Measurements from ENCODE around the gene DCUN1D4. TPM values are rescaled to one million over a fixed set of nuclear protein-coding genes. Genes with fewer than 3 reads are reported as not detected.

The DCUN1D4 gene
- 42.8 TPM in 2 replicates for total RNA-seq (2022)
- percentile 83 among the genes with signal in this experiment for Bru-seq, nascent RNA
- percentile 89 among the genes with signal in this experiment for BruChase-seq, experiment 1, labeled RNA remaining after a 2-hour chase
- BruChase-seq, experiment 2, labeled RNA remaining after a 6-hour chase, result percentile 82 among the genes with signal in this experiment
- long read RNA-seq, full-length matches to known transcripts, result 44 of 62 reads
- long read RNA-seq, partial matches to known transcripts, result 5 of 62 reads
- long read RNA-seq, other reads (novel, unspliced or antisense), result 13 of 62 reads

- POLR2A ChIA-PET, result interaction anchor here (0.8 to 1.3 kb wide), 4 partner anchors 10 to 869 kb away, joined by 3 to 6 read pairs (median 4); partner anchors contain the start of gene SGCB
- H3K27me3 Mint-ChIP-seq (ENCODE audit: insufficient read depth, unreplicated experiment), result no peaks in the 10 kb centered on the region
- BruUV-seq (replicated peaks), result no TSS peak
- H3K36me3 Mint-ChIP-seq (ENCODE audit: insufficient read depth, unreplicated experiment), result peaks cover 26% of the 10 kb centered on the region
- Histone ChIP-seq H3K4me1 (peaks cover 3% of the 10 kb centered on the region; the same call in 1 of the 2 replicates), H3K9me3 (no peaks in the 10 kb centered on the region), H3K4me3 (ENCODE audit: low read depth, low read length) (peak within 1 kb of the TSS; percentile 80), H3K36me3 (ENCODE audit: control insufficient read depth, insufficient read depth, low read length) (no peaks in the 10 kb centered on the region), H3K27me3 (replicated peaks; ENCODE audit: control insufficient read depth, insufficient read depth, low read length) (no peaks in the 10 kb centered on the region)
- H3K9me3 Mint-ChIP-seq (ENCODE audit: unreplicated experiment), result no peaks in the 10 kb centered on the region
- DNase-seq, result peak; percentile 100
- H3K4me1 Mint-ChIP-seq (ENCODE audit: low read depth, unreplicated experiment), result peaks cover 4% of the 10 kb centered on the region
- CTCF ChIA-PET, result interaction anchor here (0.6 to 1.2 kb wide), 8 partner anchors 11 to 1528 kb away, joined by 3 to 9 read pairs (median 3); no protein-coding TSS in a partner anchor
- peak within 1 kb of the TSS; percentile 98 for H3K4me3 Mint-ChIP-seq (ENCODE audit: unreplicated experiment)
- peak within 1 kb of the TSS; percentile 95 for H3K27ac Mint-ChIP-seq (ENCODE audit: unreplicated experiment)
- TF ChIP-seq, protein P1, sequence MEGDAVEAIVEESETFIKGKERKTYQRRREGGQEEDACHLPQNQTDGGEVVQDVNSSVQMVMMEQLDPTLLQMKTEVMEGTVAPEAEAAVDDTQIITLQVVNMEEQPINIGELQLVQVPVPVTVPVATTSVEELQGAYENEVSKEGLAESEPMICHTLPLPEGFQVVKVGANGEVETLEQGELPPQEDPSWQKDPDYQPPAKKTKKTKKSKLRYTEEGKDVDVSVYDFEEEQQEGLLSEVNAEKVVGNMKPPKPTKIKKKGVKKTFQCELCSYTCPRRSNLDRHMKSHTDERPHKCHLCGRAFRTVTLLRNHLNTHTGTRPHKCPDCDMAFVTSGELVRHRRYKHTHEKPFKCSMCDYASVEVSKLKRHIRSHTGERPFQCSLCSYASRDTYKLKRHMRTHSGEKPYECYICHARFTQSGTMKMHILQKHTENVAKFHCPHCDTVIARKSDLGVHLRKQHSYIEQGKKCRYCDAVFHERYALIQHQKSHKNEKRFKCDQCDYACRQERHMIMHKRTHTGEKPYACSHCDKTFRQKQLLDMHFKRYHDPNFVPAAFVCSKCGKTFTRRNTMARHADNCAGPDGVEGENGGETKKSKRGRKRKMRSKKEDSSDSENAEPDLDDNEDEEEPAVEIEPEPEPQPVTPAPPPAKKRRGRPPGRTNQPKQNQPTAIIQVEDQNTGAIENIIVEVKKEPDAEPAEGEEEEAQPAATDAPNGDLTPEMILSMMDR (IDR thresholded peaks at IDR 0.05; ENCODE audit: insufficient read depth in 1 of 2, low read depth in 1 of 2, low read length in 1 of 2, severe bottlenecking in 1 of 2, unreplicated experiment in 1 of 2), result peak in 1 of 2 experiments; percentile 26
- intact Hi-C loops (cut with micrococcal nuclease; ENCODE audit: unreplicated experiment), result loop anchor here (1.0 to 5.0 kb wide), 2 partner anchors 67 to 195 kb away; partner anchors contain the start of gene SGCB
Measured at GRCh38 chr4:51842554-51843308, at the start of gene DCUN1D4. DCUN1D4 (plus strand) TSS chr4:51843153; CDS start chr4:51843243, 90 bp downstream.

DNA sequence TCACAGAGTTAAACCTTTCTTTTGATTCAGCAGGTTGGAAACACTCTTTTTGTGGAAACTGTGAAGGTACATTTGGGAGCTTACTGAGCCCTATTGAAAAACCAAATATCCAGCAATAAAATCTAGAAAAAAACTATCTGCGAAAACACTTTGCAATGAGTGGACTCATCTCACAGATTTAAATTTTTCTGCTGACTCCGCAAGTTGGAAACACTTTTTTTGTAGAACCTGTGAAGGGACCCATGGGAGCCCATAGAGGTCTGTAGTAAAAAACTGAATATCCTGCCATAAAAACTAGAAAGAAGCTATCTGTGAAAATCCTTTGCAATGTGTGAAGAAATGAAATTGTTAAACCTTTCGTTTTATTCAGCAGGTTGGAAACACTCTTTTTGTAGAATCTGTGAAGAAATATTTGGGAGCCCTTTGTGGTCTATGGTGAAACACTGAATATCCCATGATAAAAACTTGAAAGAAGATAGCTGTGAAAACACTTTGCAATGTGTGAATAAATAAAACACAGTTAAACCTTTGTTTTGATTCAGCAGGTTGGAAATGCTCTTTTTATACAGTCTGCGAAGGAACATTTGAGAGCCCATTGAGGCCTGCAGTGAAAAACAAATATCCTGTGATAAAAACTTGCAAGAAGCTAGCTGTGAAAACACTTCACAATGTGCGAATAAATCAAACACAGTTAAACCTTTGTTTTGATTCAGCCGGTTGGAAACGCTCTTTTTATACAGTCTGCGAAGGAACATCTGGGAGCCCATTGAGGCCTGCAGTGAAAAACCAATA lies 22.3 kb upstream of the DCUN1D4 start:
- Mint-ChIP-seq H3K36me3 (ENCODE audit: insufficient read depth, unreplicated experiment) (no peaks in the 10 kb centered on the region), H3K27ac (ENCODE audit: unreplicated experiment) (no peak overlapping the region), H3K4me3 (ENCODE audit: unreplicated experiment) (no peak overlapping the region), H3K4me1 (ENCODE audit: low read depth, unreplicated experiment) (no peaks in the 10 kb centered on the region), H3K9me3 (ENCODE audit: unreplicated experiment) (peaks cover 22% of the 10 kb centered on the region), H3K27me3 (ENCODE audit: insufficient read depth, unreplicated experiment) (peaks cover 7% of the 10 kb centered on the region)
- H3K4me3 ChIP-seq (ENCODE audit: low read depth, low read length), result no peak overlapping the region
- intact Hi-C loops (cut with micrococcal nuclease; ENCODE audit: unreplicated experiment), result no loop called here
- H3K36me3 ChIP-seq (ENCODE audit: control insufficient read depth, insufficient read depth, low read length), result no peaks in the 10 kb centered on the region
- DNase-seq, result no peak
- CTCF ChIA-PET, result no interaction called here
- POLR2A ChIA-PET, result no interaction called here
- no TSS peak for BruUV-seq (replicated peaks)
- H3K9me3 ChIP-seq, result no peaks in the 10 kb centered on the region
- H3K27me3 ChIP-seq (replicated peaks; ENCODE audit: control insufficient read depth, insufficient read depth, low read length), result no peaks in the 10 kb centered on the region
- H3K4me1 ChIP-seq, result no peaks in the 10 kb centered on the region
- TF ChIP-seq, protein P1 (IDR thresholded peaks at IDR 0.05; ENCODE audit: insufficient read depth in 1 of 2, low read depth in 1 of 2, low read length in 1 of 2, severe bottlenecking in 1 of 2, unreplicated experiment in 1 of 2), result no peak

DNA sequence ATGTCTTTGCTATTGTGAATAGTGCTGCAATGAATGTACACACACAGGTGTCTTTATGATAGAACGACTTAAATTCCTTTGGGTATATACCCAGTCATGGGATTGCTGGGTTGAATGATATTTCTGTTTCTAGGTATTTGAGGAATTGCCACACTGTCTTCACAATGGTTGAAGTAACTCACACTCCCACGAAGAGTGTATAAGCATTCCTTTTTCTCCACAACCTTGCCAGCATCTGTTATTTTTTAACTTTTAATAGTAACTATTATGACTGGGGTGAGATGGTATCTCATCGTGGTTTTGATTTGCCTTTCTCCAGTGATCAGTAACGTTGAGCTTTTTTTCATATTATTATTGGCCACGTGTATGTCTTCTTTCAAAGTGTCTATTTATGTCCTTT lies 17.6 kb upstream of the DCUN1D4 start:
- Mint-ChIP-seq H3K4me3 (ENCODE audit: unreplicated experiment) (no peak overlapping the region), H3K27ac (ENCODE audit: unreplicated experiment) (no peak overlapping the region), H3K27me3 (ENCODE audit: insufficient read depth, unreplicated experiment) (peaks cover 2% of the 10 kb centered on the region), H3K4me1 (ENCODE audit: low read depth, unreplicated experiment) (no peaks in the 10 kb centered on the region), H3K36me3 (ENCODE audit: insufficient read depth, unreplicated experiment) (no peaks in the 10 kb centered on the region), H3K9me3 (ENCODE audit: unreplicated experiment) (no peaks in the 10 kb centered on the region)
- CTCF ChIA-PET, result no interaction called here
- BruUV-seq (replicated peaks), result no TSS peak
- TF ChIP-seq, protein P1 (IDR thresholded peaks at IDR 0.05; ENCODE audit: insufficient read depth in 1 of 2, low read depth in 1 of 2, low read length in 1 of 2, severe bottlenecking in 1 of 2, unreplicated experiment in 1 of 2), result no peak
- Histone ChIP-seq H3K4me1 (no peaks in the 10 kb centered on the region), H3K9me3 (no peaks in the 10 kb centered on the region), H3K27me3 (replicated peaks; ENCODE audit: control insufficient read depth, insufficient read depth, low read length) (no peaks in the 10 kb centered on the region), H3K36me3 (ENCODE audit: control insufficient read depth, insufficient read depth, low read length) (no peaks in the 10 kb centered on the region), H3K4me3 (ENCODE audit: low read depth, low read length) (no peak overlapping the region)
- POLR2A ChIA-PET, result no interaction called here
- no peak for DNase-seq
- intact Hi-C loops (cut with micrococcal nuclease; ENCODE audit: unreplicated experiment), result no loop called here

Data from Caco-2 (cell line).